Caco-2 (cell line): ENCODE measurements around the gene ZSCAN25. TPM values are rescaled to one million over a fixed set of nuclear protein-coding genes. Genes with fewer than 3 reads are reported as not detected.
A peak's percentile ranks its signal among the peaks of the same experiment; 100 is the strongest.

ENCODE experiments used
- BruUV-seq: library from RNA; stranded (reverse); fragments of 400-500 nt; replicated peaks from 2 replicates; lab custom pipeline; 2021; lab: Mats Ljungman, UMichigan
- CTCF ChIA-PET: fragments of 300-600 bp; sonication (Branson Sonifier 250); formaldehyde crosslinking; loops from one replicate; lab custom pipeline; 2022; ENCODE audit warnings: antibody characterized with exemption; lab: Charles Lee
- POLR2A ChIA-PET: fragments of 300-600 bp; sonication (Branson Sonifier 250); formaldehyde crosslinking; loops from one replicate; lab custom pipeline; 2022; ENCODE audit warnings: antibody characterized with exemption; lab: Charles Lee
- DNase-seq, 2 experiments: peaks; one replicate each; pipeline versions ENCODE4 v3.0.0 to v3.0.0-alpha.2; 2020 to 2022
- H3K27me3 ChIP-seq: replicated peaks from 2 replicates; pipeline ENCODE4 v1.6.0; 2011; ENCODE audit warnings: low read length; ENCODE audit not compliant: control insufficient read depth, insufficient read depth
- H3K36me3 ChIP-seq: 2 replicates; pipeline ENCODE4 v1.5.1; 2011; ENCODE audit warnings: low read length; ENCODE audit not compliant: control insufficient read depth, insufficient read depth
- H3K4me1 ChIP-seq: fragments of 250-450 bp; sonication (Bioruptor Pico); 2 replicates; pipeline ENCODE4 v1.5.1; 2020; ENCODE audit warnings: mild to moderate bottlenecking
- H3K4me3 ChIP-seq: 2 replicates; pipeline ENCODE4 v1.5.1; 2011; ENCODE audit warnings: low read depth, mild to moderate bottlenecking, control low read depth, low read length
- H3K9me3 ChIP-seq: fragments of 250-450 bp; sonication (Bioruptor Pico); 2 replicates; pipeline ENCODE4 v1.5.1; 2020; ENCODE audit warnings: mild to moderate bottlenecking, moderate library complexity
- H3K27ac Mint-ChIP-seq: one replicate; pipeline ENCODE4 v1.8.0; 2022; ENCODE audit warnings: mixed read lengths; ENCODE audit not compliant: unreplicated experiment
- H3K27me3 Mint-ChIP-seq: one replicate; pipeline ENCODE4 v1.8.0; 2022; ENCODE audit warnings: mixed read lengths; ENCODE audit not compliant: insufficient read depth, unreplicated experiment
- H3K36me3 Mint-ChIP-seq: one replicate; pipeline ENCODE4 v1.8.0; 2022; ENCODE audit warnings: mild to moderate bottlenecking, mixed read lengths; ENCODE audit not compliant: insufficient read depth, unreplicated experiment
- H3K4me1 Mint-ChIP-seq: one replicate; pipeline ENCODE4 v1.8.0; 2022; ENCODE audit warnings: low read depth, mixed read lengths; ENCODE audit not compliant: unreplicated experiment
- H3K4me3 Mint-ChIP-seq: one replicate; pipeline ENCODE4 v1.8.0; 2022; ENCODE audit warnings: mild to moderate bottlenecking, moderate library complexity, mixed read lengths; ENCODE audit not compliant: unreplicated experiment
- H3K9me3 Mint-ChIP-seq: one replicate; pipeline ENCODE4 v1.8.0; 2022; ENCODE audit warnings: mixed read lengths; ENCODE audit not compliant: unreplicated experiment
- CTCF ChIP-seq, 2 experiments: fragments of 200-600 bp in 1 of 2; IDR thresholded peaks; 1 replicate in 1 of 2; 2 replicates in 1 of 2; pipeline versions ENCODE4 v1.5.1 to v1.8.0; 2011 to 2022; ENCODE audit warnings: antibody characterized with exemption in 1 of 2, control low read depth in 1 of 2, inconsistent platforms in 1 of 2, low read depth in 1 of 2, low read length in 1 of 2, mild to moderate bottlenecking in 1 of 2, moderate library complexity in 1 of 2; ENCODE audit not compliant: insufficient read depth in 1 of 2, severe bottlenecking in 1 of 2, unreplicated experiment in 1 of 2
- intact Hi-C: fragments of 100-400 bp; cut with micrococcal nuclease; formaldehyde crosslinking; loops from one replicate; pipeline ENCODE4 v1.10.0; 2022; ENCODE audit not compliant: unreplicated experiment
- total RNA-seq: library from RNA; stranded (reverse); gene quantifications from 2 replicates; pipeline ENCODE4 v1.2.3, GENCODE V29; 2022

The ZSCAN25 gene
- total RNA-seq, 1 experiment from 2014 or later = 21.2 TPM

DNA sequence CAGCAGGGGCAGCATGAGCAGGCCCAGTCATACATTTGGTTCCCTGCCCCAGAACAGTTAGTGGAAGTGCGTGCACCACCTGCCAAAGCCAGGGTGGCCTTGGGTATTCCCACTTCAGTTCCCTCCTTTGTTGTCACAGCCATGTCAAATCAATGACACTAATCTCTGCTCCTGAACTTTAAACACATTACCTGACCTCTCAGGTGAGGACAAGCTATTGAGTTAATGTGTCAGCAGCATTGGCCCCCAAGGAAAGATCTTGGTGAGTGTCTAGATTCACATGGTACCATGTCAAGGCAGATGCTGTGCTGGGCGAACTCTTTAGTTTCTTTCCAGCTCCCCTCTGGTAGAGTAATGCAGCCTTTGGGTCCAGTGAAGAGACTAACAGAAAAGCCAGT is 60.9 kb downstream of the ZSCAN25 start:
- ChIA-PET POLR2A (interaction anchor here (0.6 kb wide), 1 partner anchor 578 kb away, joined by 3 read pairs; no protein-coding TSS in a partner anchor), CTCF (no interaction called here)
- Mint-ChIP-seq H3K27ac (no peak overlapping the region), H3K9me3 (peaks cover 15% of the 10 kb centered on the region), H3K36me3 (peaks cover 5% of the 10 kb centered on the region), H3K4me1 (peaks cover 18% of the 10 kb centered on the region), H3K4me3 (no peak overlapping the region), H3K27me3 (no peaks in the 10 kb centered on the region)
- no peak for TF ChIP-seq CTCF (IDR thresholded peaks at IDR 0.05; ENCODE audit: insufficient read depth in 1 of 2, low read depth in 1 of 2, low read length in 1 of 2, severe bottlenecking in 1 of 2, unreplicated experiment in 1 of 2)
- no peaks in the 10 kb centered on the region for H3K27me3 ChIP-seq
- H3K4me3 ChIP-seq = no peak overlapping the region
- no peaks in the 10 kb centered on the region for H3K9me3 ChIP-seq
- intact Hi-C loops = loop anchor here (2.0 to 5.0 kb wide), 2 partner anchors 17 to 150 kb away; partner anchors contain the start of gene CYP3A43
- BruUV-seq = no TSS peak
- H3K36me3 ChIP-seq = no peaks in the 10 kb centered on the region; the same call in 1 of the 2 replicates
- H3K4me1 ChIP-seq = peaks cover 28% of the 10 kb centered on the region
- no peak for DNase-seq

DNA sequence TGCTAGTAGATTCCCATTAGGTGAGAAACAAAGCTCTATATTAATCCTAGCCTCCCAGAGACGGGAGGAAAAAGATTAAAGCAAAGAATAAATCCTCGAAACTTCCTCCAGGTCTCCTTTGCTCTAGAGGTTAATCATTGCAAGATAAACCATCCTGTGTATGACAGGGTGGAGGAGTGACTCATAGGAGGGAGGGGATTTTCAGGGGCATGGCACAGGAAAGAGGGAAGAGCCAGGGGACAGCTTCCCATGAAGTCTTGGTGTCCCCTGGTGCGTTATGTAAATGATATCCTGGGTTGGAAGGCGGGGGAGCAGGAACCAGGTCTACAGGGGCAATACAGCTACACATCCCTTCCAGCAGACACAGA is 62.3 kb downstream of the ZSCAN25 start:
- ChIA-PET CTCF (no interaction called here), POLR2A (interaction anchor here (1.6 kb wide), 1 partner anchor 63 kb away, joined by 3 read pairs; the partner anchor contains the start of gene ZSCAN25)
- TF ChIP-seq CTCF (IDR thresholded peaks at IDR 0.05; ENCODE audit: insufficient read depth in 1 of 2, low read depth in 1 of 2, low read length in 1 of 2, severe bottlenecking in 1 of 2, unreplicated experiment in 1 of 2) = no peak
- Histone ChIP-seq H3K4me3 (peak overlapping the region; percentile 3; the same call in 1 of the 2 replicates), H3K27me3 (no peaks in the 10 kb centered on the region), H3K4me1 (peaks cover 28% of the 10 kb centered on the region), H3K36me3 (no peaks in the 10 kb centered on the region; the same call in 1 of the 2 replicates), H3K9me3 (no peaks in the 10 kb centered on the region)
- Mint-ChIP-seq H3K4me1 (peaks cover 18% of the 10 kb centered on the region), H3K9me3 (peaks cover 20% of the 10 kb centered on the region), H3K36me3 (peaks cover 5% of the 10 kb centered on the region), H3K27ac (peak overlapping the region; percentile 70), H3K27me3 (no peaks in the 10 kb centered on the region), H3K4me3 (peak overlapping the region; percentile 34)
- DNase-seq = peak; percentile 54 to 68
- no TSS peak for BruUV-seq
- intact Hi-C loops = loop anchor here (2.0 to 5.0 kb wide), 2 partner anchors 16 to 148 kb away; partner anchors contain the start of gene CYP3A43

GRCh38 chr7:99679400-99680191 is 62.9 kb downstream of the ZSCAN25 start, which contains the start of gene CYP3A5:
TSS of gene CYP3A5 (minus strand) at chr7:99679996. CDS start at chr7:99679896, 100 bp downstream.
- Mint-ChIP-seq H3K27ac (peak within 1 kb of the TSS; percentile 70), H3K27me3 (no peaks in the 10 kb centered on the region), H3K4me3 (peak within 1 kb of the TSS; percentile 34), H3K36me3 (peaks cover 5% of the 10 kb centered on the region), H3K4me1 (peaks cover 18% of the 10 kb centered on the region), H3K9me3 (peaks cover 20% of the 10 kb centered on the region)
- POLR2A ChIA-PET = interaction anchor here (1.6 kb wide), 1 partner anchor 63 kb away, joined by 3 read pairs; the partner anchor contains the start of gene ZSCAN25
- TF ChIP-seq CTCF (IDR thresholded peaks at IDR 0.05; ENCODE audit: insufficient read depth in 1 of 2, low read depth in 1 of 2, low read length in 1 of 2, severe bottlenecking in 1 of 2, unreplicated experiment in 1 of 2) = no peak
- Histone ChIP-seq H3K4me1 (peaks cover 28% of the 10 kb centered on the region), H3K4me3 (peak within 1 kb of the TSS; percentile 3; the same call in 1 of the 2 replicates), H3K9me3 (no peaks in the 10 kb centered on the region), H3K27me3 (no peaks in the 10 kb centered on the region), H3K36me3 (no peaks in the 10 kb centered on the region; the same call in 1 of the 2 replicates)
- intact Hi-C loops = loop anchor here (2.0 to 5.0 kb wide), 2 partner anchors 15 to 148 kb away; partner anchors contain the start of gene CYP3A43
- CTCF ChIA-PET = no interaction called here
- peak in 1 of 2 experiments; percentile 47 for DNase-seq
- TSS peak; percentile 79 for BruUV-seq
